Vagina (tissue), 2 donors: ENCODE results near the gene GPR85.

Experiments used
- CTCF ChIP-seq, 3 experiments: fragments of 450-650 bp in 2 of 3; fragments of 200-600 bp in 1 of 3; sonication (generic) in 1 of 3; IDR thresholded peaks; one replicate each; pipeline ENCODE4 v1.5.1; 2017 to 2019; ENCODE audit warnings: antibody characterized with exemption in 3 of 3, mild to moderate bottlenecking in 2 of 3, moderate library complexity in 2 of 3
- POLR2A ChIP-seq, 2 donors: fragments of 450-650 bp; IDR thresholded peaks; one replicate each; pipeline ENCODE4 v1.6.1; 2017; ENCODE audit warnings: antibody characterized with exemption in 2 of 2, mild to moderate bottlenecking in 2 of 2, moderate library complexity in 2 of 2
- POLR2AphosphoS5 ChIP-seq, 2 donors: sonication (generic); formaldehyde crosslinking; IDR thresholded peaks; one replicate each; pipeline ENCODE4 v1.9.0; 2017; ENCODE audit warnings: antibody characterized with exemption in 2 of 2, mild to moderate bottlenecking in 2 of 2, low read depth in 1 of 2; ENCODE audit not compliant: insufficient read depth in 1 of 2

GRCh38 chr7:113100121-113100603 lies 13.5 kb upstream of the GPR85 start:
- TF ChIP-seq CTCF (IDR thresholded peaks at IDR 0.05): no peak
- TF ChIP-seq POLR2A (IDR thresholded peaks at IDR 0.05): no peak
- TF ChIP-seq POLR2AphosphoS5 (IDR thresholded peaks at IDR 0.05; ENCODE audit: insufficient read depth in 1 of 2, low read depth in 1 of 2): no peak
